Measurements from ENCODE around the gene EPB42.
"Not testable (repeated sequence)": the region's sequence is repeated elsewhere in the genome, so short reads cannot be mapped to it uniquely, and the experiment has no call there.

EPB42 gene

DNA sequence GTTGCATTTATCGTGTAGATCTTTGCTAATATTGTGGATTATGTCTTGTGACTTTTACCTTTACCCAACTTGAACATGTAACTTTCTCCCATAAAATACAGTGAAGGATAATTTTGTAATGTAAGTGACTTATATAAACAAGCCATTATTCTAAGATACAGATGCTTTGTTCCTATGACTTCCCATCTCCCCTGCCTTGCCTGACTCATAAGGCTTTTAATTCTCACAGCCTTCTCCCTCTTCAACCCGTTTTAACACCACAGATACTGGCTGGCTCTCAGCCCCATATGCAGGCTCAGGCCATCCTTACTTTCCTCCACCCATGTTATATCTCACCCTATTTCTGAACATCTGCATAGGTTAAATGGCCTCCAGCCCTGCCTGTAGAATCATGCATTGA, 31.5 kb downstream of the EPB42 start:
- H3K27ac ChIP-seq: no peak overlapping the region
- no peak for TF ChIP-seq CTCF (conservative IDR thresholded peaks at IDR 0.05)
- no peak for TF ChIP-seq ZFX (IDR thresholded peaks at IDR 0.05)

DNA sequence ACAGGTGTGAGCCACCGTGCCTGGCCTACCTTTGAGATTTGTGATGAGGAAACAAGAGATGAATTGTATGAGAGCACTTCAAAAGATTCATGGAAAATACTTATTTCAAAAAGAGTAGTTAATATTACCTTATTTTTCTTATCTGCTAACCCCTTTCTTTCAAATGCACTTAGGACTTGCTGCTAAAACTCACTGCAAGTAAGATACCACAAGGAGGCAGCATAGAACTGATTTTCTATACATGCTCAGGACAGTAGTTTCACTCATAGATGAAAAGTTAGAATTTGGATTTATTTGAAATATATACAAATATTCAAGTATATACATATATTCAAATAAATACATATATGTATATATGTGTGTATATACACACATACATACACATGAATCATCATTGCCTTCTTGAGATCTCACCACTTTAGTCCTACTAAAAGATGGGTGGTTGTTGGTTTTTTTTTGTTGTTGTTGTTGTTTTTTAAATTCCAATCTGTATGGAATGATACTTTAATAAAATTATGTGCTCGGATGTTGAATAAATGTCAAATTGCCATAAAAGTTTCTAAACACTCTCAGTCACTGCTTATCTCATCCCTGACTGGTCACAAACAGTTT, 33.2 kb downstream of the EPB42 start:
- H3K27ac ChIP-seq: no peak overlapping the region
- TF ChIP-seq ZFX (IDR thresholded peaks at IDR 0.05): no peak
- peak; percentile 81 for TF ChIP-seq CTCF (conservative IDR thresholded peaks at IDR 0.05)

- TF ChIP-seq ZFX (IDR thresholded peaks at IDR 0.05): no peak
- TF ChIP-seq CTCF (conservative IDR thresholded peaks at IDR 0.05): no peak; the same call in none of the 2 replicates
- peak overlapping the region; percentile 50 for H3K27ac ChIP-seq
These were observed 34.8 kb downstream of the EPB42 start for GRCh38 chr15:43186003-43186353.

GRCh38 chr15:43185157-43186002, 35.4 kb downstream of the EPB42 start, which contains the start of gene CCNDBP1:
TSS of gene CCNDBP1 (plus strand) at chr15:43185403. CDS start at chr15:43185499, 96 bp downstream.
- peak within 1 kb of the TSS; percentile 50 for H3K27ac ChIP-seq
- TF ChIP-seq CTCF (conservative IDR thresholded peaks at IDR 0.05): peak; percentile 41
- TF ChIP-seq ZFX (IDR thresholded peaks at IDR 0.05): peak; percentile 88

DNA sequence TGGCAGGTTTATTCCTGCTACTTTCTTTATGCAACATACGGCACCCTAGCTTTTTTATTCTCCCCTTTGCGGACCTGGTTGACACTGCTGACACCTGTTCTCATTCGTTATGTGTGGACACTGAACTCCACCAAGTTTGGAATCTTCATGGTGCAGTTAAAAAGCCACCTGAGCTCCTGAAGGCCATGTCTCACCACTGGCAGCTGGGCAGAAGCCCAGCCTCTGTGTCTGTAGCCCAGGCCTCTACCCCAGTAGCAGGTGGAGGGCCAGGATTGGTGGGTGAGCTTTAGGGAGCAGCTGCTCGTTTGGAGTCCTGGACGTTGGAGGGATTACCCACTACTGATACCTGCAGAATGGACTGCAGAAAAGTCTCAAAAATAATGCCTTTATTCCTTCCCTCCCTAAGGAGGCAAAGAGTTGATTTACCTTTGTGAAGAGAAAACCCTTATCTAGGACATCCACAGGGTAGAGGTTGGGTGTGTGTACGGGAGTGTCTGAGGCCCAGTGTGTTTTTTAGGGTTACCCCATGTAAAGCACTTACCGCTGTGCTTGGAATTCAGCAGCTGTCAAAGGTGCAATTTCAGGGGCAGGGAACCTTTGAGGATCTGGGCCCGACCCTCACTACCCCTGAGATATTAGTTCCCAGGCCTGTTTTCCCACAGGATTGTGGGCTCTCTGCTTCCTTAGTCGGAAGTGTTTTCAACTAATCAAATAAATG, 36.3 kb downstream of the EPB42 start:
- no peak for TF ChIP-seq ZFX (IDR thresholded peaks at IDR 0.05)
- TF ChIP-seq CTCF (conservative IDR thresholded peaks at IDR 0.05): no peak
- H3K27ac ChIP-seq: no peak overlapping the region; the same call in 1 of the 2 replicates

DNA sequence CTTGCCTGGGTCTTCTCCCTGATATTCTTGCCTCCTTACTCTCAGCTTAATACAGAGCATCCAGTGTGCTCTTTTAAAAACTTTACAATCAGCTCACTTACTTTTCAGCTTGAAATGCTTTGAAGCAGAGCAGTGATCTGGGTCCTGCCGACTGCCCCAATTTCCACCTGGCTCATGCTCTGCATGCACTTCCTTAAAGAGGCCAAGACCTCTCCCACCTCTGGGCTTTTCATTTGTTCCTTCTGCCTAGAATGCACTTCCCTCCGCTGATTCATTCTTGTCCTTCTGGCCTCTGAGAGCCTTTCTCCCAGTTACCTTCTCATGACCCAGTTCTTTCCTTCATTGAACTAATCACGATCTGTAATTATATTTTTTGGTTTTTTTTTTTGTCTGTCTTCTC, 37.5 kb downstream of the EPB42 start:
- no peak for TF ChIP-seq CTCF (conservative IDR thresholded peaks at IDR 0.05)
- TF ChIP-seq ZFX (IDR thresholded peaks at IDR 0.05): no peak
- no peak overlapping the region for H3K27ac ChIP-seq

- not testable (repeated sequence) for H3K27ac ChIP-seq
These were observed 43.7 kb downstream of the EPB42 start for GRCh38 chr15:43177147-43177546.

DNA sequence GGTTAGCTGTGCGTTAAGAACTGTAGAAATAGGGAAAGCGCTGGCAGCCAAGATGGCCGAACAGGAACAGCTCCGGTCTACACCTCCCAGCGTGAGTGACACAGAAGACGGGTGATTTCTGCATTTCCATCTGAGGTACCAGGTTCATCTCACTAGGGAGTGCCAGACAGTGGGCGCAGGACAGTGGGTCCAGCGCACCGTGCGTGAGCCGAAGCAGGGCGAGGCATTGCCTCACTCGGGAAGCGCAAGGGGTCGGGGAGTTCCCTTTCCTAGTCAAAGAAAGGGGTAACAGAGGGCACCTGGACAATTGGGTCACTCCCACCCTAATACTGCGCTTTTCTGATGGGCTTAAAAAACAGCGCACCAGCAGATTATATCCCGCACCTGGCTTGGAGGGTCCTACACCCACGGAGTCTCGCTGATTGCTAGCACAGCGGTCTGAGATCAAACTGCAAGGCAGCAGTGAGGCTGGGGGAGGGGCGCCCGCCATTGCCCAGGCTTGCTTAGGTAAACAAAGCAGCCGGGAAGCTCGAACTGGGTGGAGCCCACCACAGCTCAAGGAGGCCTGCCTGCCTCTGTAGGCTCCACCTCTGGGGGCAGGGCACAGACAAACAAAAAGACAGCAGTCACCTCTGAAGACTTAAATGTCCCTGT, 45.0 kb downstream of the EPB42 start:
- H3K27ac ChIP-seq: not testable (repeated sequence)

All from C4-2B (cell line).